ENCODE measurements around the gene TCHHL1.

TCHHL1 gene

DNA sequence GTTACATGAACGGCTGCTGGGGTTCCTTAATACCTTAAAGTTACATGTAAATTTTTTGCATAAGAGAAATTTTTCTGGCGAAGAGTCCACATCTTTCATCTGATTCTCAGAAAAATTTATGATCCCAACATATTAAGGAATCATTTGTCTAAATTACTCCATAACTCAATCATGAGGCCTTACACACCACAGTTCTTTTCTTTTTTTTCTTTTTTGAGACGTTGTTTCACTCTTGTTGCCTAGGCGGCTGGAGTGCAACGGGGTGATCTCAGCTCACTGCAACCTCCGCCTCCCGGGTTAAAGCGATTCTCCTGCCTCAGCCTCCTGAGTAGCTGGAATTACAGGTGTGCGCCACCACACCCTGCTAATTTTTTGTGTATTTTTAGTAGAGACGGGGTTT, 50.0 kb downstream of the TCHHL1 start:
- no peak for DNase-seq (ENCODE audit: low spot score)

DNA sequence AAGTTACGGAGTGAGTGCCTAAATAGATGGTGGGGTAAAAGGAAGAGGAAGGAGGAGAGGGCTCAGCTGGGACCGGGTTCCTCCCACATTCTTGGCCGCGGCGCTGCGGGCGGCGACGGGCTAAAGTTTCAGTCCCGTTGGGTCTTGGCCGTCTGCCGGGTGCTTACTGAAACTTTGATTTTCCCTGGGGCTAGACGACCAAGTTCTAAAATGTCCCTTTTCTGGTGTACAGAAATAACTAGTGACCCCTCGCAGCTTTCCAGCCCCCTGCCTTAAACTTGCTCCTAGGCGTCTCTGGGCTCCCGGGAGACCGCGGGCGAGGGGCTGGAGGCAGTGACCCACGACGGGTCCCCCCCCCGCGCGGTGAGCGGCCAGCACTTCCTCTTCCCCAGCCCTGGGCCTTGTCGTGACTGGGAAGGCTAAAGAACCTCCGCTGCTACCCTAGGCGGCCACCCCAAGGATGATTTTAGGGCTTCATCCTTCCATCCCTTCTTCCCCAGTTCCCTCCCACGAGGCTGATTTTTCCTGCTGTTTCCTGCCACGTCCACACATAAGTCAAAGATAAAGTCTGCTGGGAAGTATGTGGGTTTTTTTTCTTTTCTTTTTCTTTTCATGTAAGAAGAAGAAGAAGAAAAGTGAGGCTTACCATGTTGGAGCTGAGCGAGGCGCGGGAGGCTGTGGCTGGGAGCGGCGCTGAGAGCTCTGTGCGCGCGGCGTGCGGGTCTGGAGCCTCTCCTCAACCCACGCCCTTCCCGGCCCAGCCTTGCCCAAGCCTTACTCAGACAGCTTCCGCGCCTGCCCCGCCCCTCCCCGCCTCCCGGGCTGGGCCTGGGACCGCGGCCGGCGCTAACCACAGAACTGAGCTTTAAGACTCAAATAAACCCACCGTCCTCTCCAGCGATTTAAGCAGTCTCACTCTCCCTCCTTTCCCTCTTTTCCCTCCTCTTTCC, 52.3 kb downstream of the TCHHL1 start, which contains the start of gene S100A11:
TSS of gene S100A11 (minus strand) at position 738 of the 950 bp plus-strand sequence. CDS start at position 649, 89 bp downstream.
- peak; percentile 51 for DNase-seq (ENCODE audit: low spot score)

DNA sequence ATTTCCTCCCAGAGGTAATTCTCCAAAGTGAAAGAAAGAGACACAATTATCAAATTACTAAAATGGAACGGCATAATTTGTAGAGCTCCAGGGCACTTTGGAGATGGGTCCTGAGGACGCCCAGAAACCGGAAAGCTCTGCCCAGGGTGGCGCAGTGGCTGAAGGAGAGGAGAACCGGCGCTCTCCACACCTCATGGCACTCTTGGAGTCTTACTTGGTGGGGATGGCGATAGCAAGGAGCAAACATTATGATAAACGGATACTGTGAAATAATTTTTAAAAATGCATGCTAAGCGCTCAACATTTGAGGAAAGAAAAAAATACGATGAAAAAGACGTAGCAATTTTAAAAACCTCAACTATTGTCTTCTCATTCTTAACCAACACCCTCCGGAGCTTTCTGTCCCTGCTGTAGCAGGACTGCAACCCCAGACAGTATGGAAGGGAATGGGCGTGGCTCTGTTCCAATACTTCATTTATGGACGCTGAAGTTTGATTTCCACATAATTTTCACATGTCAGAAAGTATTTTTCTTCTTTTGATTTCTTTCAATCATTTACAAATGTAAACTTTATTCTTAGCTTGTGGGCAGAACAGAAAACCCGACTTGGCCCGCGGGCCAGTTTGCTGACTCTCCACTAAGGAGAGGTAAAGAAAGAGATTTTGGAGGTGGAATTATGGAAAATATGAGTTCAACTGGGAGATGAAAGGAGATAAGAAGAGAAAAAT, 53.2 kb downstream of the TCHHL1 start:
- DNase-seq (ENCODE audit: low spot score), result peak; percentile 38

DNA sequence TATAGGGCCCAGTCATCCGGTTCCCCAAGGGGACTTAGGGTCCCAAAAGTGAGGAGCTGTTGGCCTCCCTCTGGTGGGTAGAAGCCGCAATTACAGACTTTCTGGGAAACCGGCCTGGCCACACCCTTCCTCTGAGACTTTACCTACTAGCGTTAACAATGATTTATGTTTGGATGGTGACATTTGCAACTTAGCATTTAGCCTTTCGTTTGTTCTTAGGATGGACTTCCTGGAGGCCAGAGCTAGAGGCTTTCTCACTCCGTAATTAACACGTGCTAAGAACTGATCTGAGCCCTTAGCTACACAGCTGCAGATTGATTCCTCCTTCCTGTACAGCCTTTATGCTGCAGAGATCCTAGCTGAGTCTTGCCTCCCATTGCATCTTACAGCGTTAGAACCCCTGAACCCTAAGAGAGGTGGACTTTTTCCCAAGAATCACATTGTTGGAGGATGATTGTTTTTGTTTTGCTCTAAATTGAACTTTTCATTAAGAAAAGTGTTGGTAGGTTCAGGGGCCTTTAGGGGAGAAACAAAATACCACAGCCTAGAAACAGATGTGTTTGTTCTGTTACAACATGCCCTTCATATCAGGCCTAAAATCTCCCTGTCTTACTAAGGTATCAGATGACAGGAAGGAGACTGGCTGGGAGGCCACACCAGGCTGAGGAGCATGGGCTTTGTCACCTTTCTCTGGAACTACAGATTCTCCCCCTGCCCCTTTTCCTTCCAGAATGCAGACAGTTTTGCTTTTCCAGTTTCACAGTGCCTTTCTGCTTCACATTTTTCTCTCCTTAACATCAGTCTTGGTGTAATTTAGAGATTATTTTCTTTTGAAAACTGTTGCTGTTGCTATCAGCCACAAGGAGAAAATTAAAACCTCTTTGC, 54.0 kb downstream of the TCHHL1 start:
- peak; percentile 66 for DNase-seq (ENCODE audit: low spot score)

DNA sequence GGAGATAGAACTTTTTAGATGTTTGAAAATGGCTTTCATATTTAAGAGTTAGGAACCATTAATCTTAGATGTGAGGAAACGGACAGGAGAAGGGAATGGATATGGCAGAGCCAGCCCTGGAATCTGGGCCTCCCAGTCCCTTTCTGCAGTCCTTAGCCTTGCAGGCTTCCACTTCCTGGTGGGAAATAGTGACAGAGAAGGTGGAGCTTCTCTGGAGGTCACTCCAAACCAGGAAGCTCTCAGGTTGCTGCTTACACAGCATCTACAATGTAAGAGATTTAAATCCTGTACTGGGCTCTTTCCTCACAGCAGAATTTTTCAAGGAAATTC, 54.6 kb downstream of the TCHHL1 start:
- peak; percentile 57 for DNase-seq (ENCODE audit: low spot score)

All from HuH-7.5 (cell line).